Measurements from ENCODE around the gene NFRKB. TPM values are rescaled to one million over a fixed set of nuclear protein-coding genes. Genes with fewer than 3 reads are reported as not detected.

NFRKB gene
- total and polyA plus RNA-seq, 2 donors (not counting 3 experiments of a cell fraction or from before 2014, with no cell fraction given): 21.7 to 30.6 TPM

DNA sequence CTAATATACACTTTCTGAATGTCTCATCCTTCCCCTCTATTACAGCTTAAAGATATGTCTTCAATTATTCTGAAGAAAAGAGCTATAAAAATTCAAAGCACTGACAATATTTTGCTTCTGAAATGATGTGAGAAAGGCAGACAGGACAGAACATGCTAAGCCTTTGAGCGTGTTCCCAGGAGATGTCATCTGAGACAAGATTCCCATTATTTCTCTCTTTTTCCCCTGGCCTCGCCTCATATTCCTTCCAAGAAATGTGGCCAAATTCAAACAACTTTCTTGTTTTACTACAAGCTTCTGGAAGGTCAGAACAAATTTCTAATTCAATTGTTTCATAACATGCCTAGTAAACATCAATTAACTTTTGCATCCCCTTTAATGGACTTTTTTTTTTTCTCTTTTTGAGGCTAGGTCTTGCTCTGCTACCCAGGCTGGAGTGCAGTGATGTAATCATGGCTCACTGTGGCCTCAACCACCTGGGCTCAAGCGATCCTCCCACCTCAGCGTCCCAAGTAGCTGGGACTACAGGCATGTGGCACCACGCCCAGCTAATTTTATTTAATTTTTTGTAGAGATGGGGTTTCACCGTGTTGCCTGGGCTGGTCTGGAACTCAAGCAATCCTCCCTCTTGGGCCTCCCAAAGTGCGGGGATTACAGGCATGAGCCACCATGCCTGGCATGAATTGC is 37.1 kb upstream of the NFRKB start:
- BruUV-seq (replicated peaks): no TSS peak
- H3K27ac ChIP-seq (ENCODE audit: insufficient read depth, low read depth, low read length): no peak overlapping the region
- TF ChIP-seq, protein P1, sequence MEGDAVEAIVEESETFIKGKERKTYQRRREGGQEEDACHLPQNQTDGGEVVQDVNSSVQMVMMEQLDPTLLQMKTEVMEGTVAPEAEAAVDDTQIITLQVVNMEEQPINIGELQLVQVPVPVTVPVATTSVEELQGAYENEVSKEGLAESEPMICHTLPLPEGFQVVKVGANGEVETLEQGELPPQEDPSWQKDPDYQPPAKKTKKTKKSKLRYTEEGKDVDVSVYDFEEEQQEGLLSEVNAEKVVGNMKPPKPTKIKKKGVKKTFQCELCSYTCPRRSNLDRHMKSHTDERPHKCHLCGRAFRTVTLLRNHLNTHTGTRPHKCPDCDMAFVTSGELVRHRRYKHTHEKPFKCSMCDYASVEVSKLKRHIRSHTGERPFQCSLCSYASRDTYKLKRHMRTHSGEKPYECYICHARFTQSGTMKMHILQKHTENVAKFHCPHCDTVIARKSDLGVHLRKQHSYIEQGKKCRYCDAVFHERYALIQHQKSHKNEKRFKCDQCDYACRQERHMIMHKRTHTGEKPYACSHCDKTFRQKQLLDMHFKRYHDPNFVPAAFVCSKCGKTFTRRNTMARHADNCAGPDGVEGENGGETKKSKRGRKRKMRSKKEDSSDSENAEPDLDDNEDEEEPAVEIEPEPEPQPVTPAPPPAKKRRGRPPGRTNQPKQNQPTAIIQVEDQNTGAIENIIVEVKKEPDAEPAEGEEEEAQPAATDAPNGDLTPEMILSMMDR (IDR thresholded peaks at IDR 0.05; ENCODE audit: extremely low read depth in 1 of 2, insufficient read depth in 1 of 2, low read depth in 1 of 2, low read length in 2 of 2): no peak
- TF ChIP-seq, protein P2, sequence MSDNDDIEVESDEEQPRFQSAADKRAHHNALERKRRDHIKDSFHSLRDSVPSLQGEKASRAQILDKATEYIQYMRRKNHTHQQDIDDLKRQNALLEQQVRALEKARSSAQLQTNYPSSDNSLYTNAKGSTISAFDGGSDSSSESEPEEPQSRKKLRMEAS (IDR thresholded peaks at IDR 0.05; ENCODE audit: insufficient read depth, insufficient read length): no peak
- TF ChIP-seq GATA2 (IDR thresholded peaks at IDR 0.05; ENCODE audit: insufficient read depth, insufficient read length, low read depth, low read length) (no peak), EZH2 (IDR thresholded peaks at IDR 0.05; ENCODE audit: borderline replicate concordance, low read depth, low read length, severe bottlenecking) (no peak), FOS (IDR thresholded peaks at IDR 0.05; ENCODE audit: borderline replicate concordance, insufficient read depth, low read length) (no peak), POLR2A (IDR thresholded peaks at IDR 0.05; ENCODE audit: low read depth, low read length) (no peak), JUN (IDR thresholded peaks at IDR 0.05; ENCODE audit: borderline replicate concordance, insufficient read depth, insufficient read length, low read depth) (no peak), MYC (IDR thresholded peaks at IDR 0.05; ENCODE audit: low read depth, low read length) (no peak), POLR2AphosphoS5 (IDR thresholded peaks at IDR 0.05; ENCODE audit: insufficient read depth, low read depth, low read length) (no peak)
- no peak overlapping the region for H2AFZ ChIP-seq (ENCODE audit: low read depth, low read length)
- H4K20me1 ChIP-seq (replicated peaks; ENCODE audit: control insufficient read depth, extremely low read depth, insufficient read depth, low read length): no peaks in the 10 kb centered on the region
- ChIA-PET POLR2A (no interaction called here), CTCF (interaction anchor here (1.1 kb wide), 1 partner anchor 200 kb away, joined by 4 read pairs; no protein-coding TSS in a partner anchor)
- FAIRE-seq (no peak), DNase-seq (ENCODE audit: low read depth, low spot score) (no peak)
- no peaks in the 10 kb centered on the region for H3K9me3 ChIP-seq (replicated peaks; ENCODE audit: control insufficient read depth, insufficient read depth, low read length)
- intact Hi-C loops (cut with micrococcal nuclease): no loop called here
- H3K4me3 ChIP-seq (replicated peaks in 1 of 3; ENCODE audit: insufficient read depth in 1 of 3, low read depth in 1 of 3, low read length in 3 of 3): no peak overlapping the region
- H3K79me2 ChIP-seq (ENCODE audit: control insufficient read depth, insufficient read depth, low read length): no peaks in the 10 kb centered on the region
- H3K27me3 ChIP-seq (ENCODE audit: control insufficient read depth in 2 of 2, insufficient read depth in 2 of 2, low read length in 2 of 2): no peaks in the 10 kb centered on the region
- H3K9me1 ChIP-seq (replicated peaks; ENCODE audit: control insufficient read depth, extremely low read depth, insufficient read depth, low read length): no peaks in the 10 kb centered on the region
- H3K36me3 ChIP-seq (ENCODE audit: control insufficient read depth in 2 of 2, extremely low read depth in 1 of 2, insufficient read depth in 2 of 2, low read length in 2 of 2): peaks cover 2 to 6% of the 10 kb centered on the region in 2 experiments
- dilution Hi-C loops (cut with MboI; ENCODE audit: extremely low pct_ligation_motif_present, low sequenced_read_pairs): no loop called here
- no peaks in the 10 kb centered on the region for H3K4me1 ChIP-seq (ENCODE audit: control insufficient read depth, extremely low read depth, insufficient read depth, low read length)
- no peak overlapping the region for H3K9ac ChIP-seq (replicated peaks; ENCODE audit: extremely low read depth, insufficient read depth, low read length)
- no peak overlapping the region for H3K4me2 ChIP-seq (ENCODE audit: insufficient read depth, low read length)
